HG03064 (cell line): ENCODE results near the gene CHST11.
A peak's percentile ranks its signal among the peaks of the same experiment; 100 is the strongest.
"Not testable (repeated sequence)": the region's sequence is repeated elsewhere in the genome, so short reads cannot be mapped to it uniquely, and the experiment has no call there.

Experiments
- ATAC-seq: cut with Tn5 transposase; IDR thresholded peaks from one replicate; pipeline ENCODE4 v1.9.1; 2021; ENCODE audit warnings: low read depth; ENCODE audit not compliant: unreplicated experiment

Gene CHST11

GRCh38 chr12:104727726-104728465 is 271.1 kb downstream of the CHST11 start:
- no peak for ATAC-seq

GRCh38 chr12:104729091-104729490 is 272.3 kb downstream of the CHST11 start:
- no peak for ATAC-seq

GRCh38 chr12:104729610-104730446 is 273.1 kb downstream of the CHST11 start:
- ATAC-seq = no peak

GRCh38 chr12:104730763-104731162 is 274.0 kb downstream of the CHST11 start:
- ATAC-seq = no peak

GRCh38 chr12:104733717-104734175 is 277.0 kb downstream of the CHST11 start:
- ATAC-seq = no peak

- no peak for ATAC-seq
Measured at GRCh38 chr12:104734541-104735095, 277.9 kb downstream of the CHST11 start.

- no peak for ATAC-seq
Measured at GRCh38 chr12:104735801-104736200, 279.1 kb downstream of the CHST11 start.

- ATAC-seq = no peak
Measured at GRCh38 chr12:104736307-104736706, 279.6 kb downstream of the CHST11 start.

- ATAC-seq = no peak
Measured at GRCh38 chr12:104737113-104737512, 280.4 kb downstream of the CHST11 start.

- ATAC-seq = no peak
Measured at GRCh38 chr12:104737791-104738301, 281.1 kb downstream of the CHST11 start.

GRCh38 chr12:104738331-104738730 is 281.6 kb downstream of the CHST11 start:
- ATAC-seq = no peak

- ATAC-seq = no peak
Measured at GRCh38 chr12:104738776-104739642, 282.3 kb downstream of the CHST11 start.

- ATAC-seq = peak; percentile 56
Measured at GRCh38 chr12:104740668-104741067, 283.9 kb downstream of the CHST11 start.

GRCh38 chr12:104741077-104741476 is 284.3 kb downstream of the CHST11 start:
- peak; percentile 3 for ATAC-seq

GRCh38 chr12:104741497-104742367 is 285.0 kb downstream of the CHST11 start:
- no peak for ATAC-seq

- no peak for ATAC-seq
Measured at GRCh38 chr12:104742551-104743201, 285.9 kb downstream of the CHST11 start.

- ATAC-seq = no peak
Measured at GRCh38 chr12:104743202-104743580, 286.4 kb downstream of the CHST11 start.

GRCh38 chr12:104743753-104744548 is 287.2 kb downstream of the CHST11 start:
- not testable (repeated sequence) for ATAC-seq
